ENCODE measurements around the gene STYX. TPM values are rescaled to one million over a fixed set of nuclear protein-coding genes. Genes with fewer than 3 reads are reported as not detected.

STYX gene
- total RNA-seq, 1 experiment from 2014 or later, result 16.3 TPM

DNA sequence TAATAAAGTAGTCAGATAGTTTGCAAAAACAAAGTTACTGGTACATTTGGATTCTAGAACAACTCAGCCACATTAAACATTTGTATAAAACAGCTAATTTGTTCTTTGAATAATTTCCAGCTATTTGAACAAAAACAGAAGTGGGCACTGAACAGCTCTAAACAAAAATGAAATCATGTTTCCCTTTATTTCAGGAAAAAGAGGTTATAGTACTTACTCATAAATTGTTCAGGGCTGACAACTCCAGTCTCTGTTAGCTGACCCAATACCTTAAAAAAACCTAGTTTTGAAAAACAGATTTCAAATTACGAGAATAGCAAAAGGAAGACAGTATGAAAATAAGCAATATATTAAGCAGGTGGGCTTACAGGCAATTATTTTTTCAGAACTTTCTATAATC is 53.2 kb downstream of the STYX start:
- TF ChIP-seq TCF7L2 (IDR thresholded peaks at IDR 0.05; ENCODE audit: borderline replicate concordance, extremely low read depth, insufficient read depth, insufficient read length) (no peak), YY1 (IDR thresholded peaks at IDR 0.05; ENCODE audit: extremely low read depth, insufficient replicate concordance, low read depth, low read length) (no peak), SP1 (IDR thresholded peaks at IDR 0.05; ENCODE audit: low read depth) (no peak)
- Histone ChIP-seq H3K9ac (ENCODE audit: low read length) (no peak overlapping the region), H3K79me2 (ENCODE audit: insufficient read depth, low read length) (peaks cover 54% of the 10 kb centered on the region), H3K9me2 (ENCODE audit: insufficient read depth) (no peaks in the 10 kb centered on the region), H4K20me1 (ENCODE audit: insufficient read depth) (peaks cover 4% of the 10 kb centered on the region; the same call in 1 of the 2 replicates), H3K27ac (ENCODE audit: low read depth, low read length) (no peak overlapping the region), H2AFZ (ENCODE audit: low read depth, low read length, poor library complexity, severe bottlenecking) (no peak overlapping the region), H3K27me3 (ENCODE audit: insufficient read depth, low read length) (no peaks in the 10 kb centered on the region), H3K4me1 (ENCODE audit: control insufficient read depth in 1 of 2, insufficient read depth in 2 of 2, low read length in 2 of 2) (no peaks in the 10 kb centered on the region), H3K4me2 (ENCODE audit: low read length) (no peak overlapping the region), H3K9me3 (ENCODE audit: control insufficient read depth in 1 of 2, insufficient read depth in 1 of 2, low read depth in 1 of 2, low read length in 2 of 2) (no peaks in the 10 kb centered on the region), H3K36me3 (ENCODE audit: control insufficient read depth in 1 of 2, insufficient read depth in 2 of 2, low read length in 2 of 2) (peaks cover 17 to 38% of the 10 kb centered on the region in 2 experiments), H3K4me3 (replicated peaks in 1 of 2; ENCODE audit: low read depth in 1 of 2, low read length in 2 of 2) (no peak overlapping the region)
- ChIA-PET POLR2A (no interaction called here), CTCF (no interaction called here), RAD21 (ENCODE audit: low non-redundant PET in 1 of 2, low total read pairs in 2 of 2, uncharacterized antibody in 2 of 2, unreplicated experiment in 2 of 2) (no interaction called here)
- DNase-seq (ENCODE audit: low read depth, low spot score), result no peak
- no TSS peak for BruUV-seq (replicated peaks)
- ATAC-seq, result no peak
- intact Hi-C loops (cut with micrococcal nuclease), result no loop called here

DNA sequence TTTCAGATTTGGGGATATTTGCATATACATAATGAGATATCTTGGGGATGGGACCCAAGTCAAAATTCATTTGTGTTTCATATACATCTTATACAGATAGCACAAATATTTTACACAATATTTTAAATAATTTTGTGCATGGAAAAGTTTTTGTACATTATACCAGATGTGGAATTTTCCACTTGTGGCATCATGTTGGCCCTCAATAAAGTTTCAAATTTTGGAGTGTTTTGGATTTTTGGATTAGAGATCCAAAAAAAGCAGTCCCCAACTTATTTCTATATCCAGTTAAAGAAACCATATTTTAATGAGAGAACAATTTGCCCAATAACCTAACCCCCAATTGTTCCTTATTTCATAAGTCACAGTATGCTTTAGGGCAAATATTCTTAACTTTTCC is 56.9 kb downstream of the STYX start:
- no peak overlapping the region for H3K9ac ChIP-seq (ENCODE audit: low read length)
- no peaks in the 10 kb centered on the region for H3K27me3 ChIP-seq (ENCODE audit: insufficient read depth, low read length)
- intact Hi-C loops (cut with micrococcal nuclease), result no loop called here
- H3K79me2 ChIP-seq (ENCODE audit: insufficient read depth, low read length), result peaks cover 85% of the 10 kb centered on the region
- H2AFZ ChIP-seq (ENCODE audit: low read depth, low read length, poor library complexity, severe bottlenecking), result no peak overlapping the region
- no TSS peak for BruUV-seq (replicated peaks)
- ChIA-PET CTCF (no interaction called here), RAD21 (ENCODE audit: low non-redundant PET in 1 of 2, low total read pairs in 2 of 2, uncharacterized antibody in 2 of 2, unreplicated experiment in 2 of 2) (interaction anchor here in 1 of 2 experiments (0.7 kb wide), 1 partner anchor 236 kb away, joined by 3 read pairs; no protein-coding TSS in a partner anchor), POLR2A (no interaction called here)
- DNase-seq (ENCODE audit: low read depth, low spot score) (no peak), ATAC-seq (no peak)
- no peaks in the 10 kb centered on the region for H4K20me1 ChIP-seq (ENCODE audit: insufficient read depth)
- H3K36me3 ChIP-seq (ENCODE audit: control insufficient read depth in 1 of 2, insufficient read depth in 2 of 2, low read length in 2 of 2), result peaks cover 9 to 18% of the 10 kb centered on the region in 2 experiments; a peak in 3 of 4 replicates
- no peaks in the 10 kb centered on the region for H3K9me3 ChIP-seq (ENCODE audit: control insufficient read depth in 1 of 2, insufficient read depth in 1 of 2, low read depth in 1 of 2, low read length in 2 of 2)
- peaks cover 7 to 11% of the 10 kb centered on the region in 2 experiments; a peak in 3 of 4 replicates for H3K4me1 ChIP-seq (ENCODE audit: control insufficient read depth in 1 of 2, insufficient read depth in 2 of 2, low read length in 2 of 2)
- no peaks in the 10 kb centered on the region for H3K9me2 ChIP-seq (ENCODE audit: insufficient read depth)
- no peak overlapping the region for H3K27ac ChIP-seq (ENCODE audit: low read depth, low read length)
- H3K4me3 ChIP-seq (replicated peaks in 1 of 2; ENCODE audit: low read depth in 1 of 2, low read length in 2 of 2), result no peak overlapping the region
- H3K4me2 ChIP-seq (ENCODE audit: low read length), result no peak overlapping the region
- no peak for TF ChIP-seq POLR2AphosphoS5 (IDR thresholded peaks at IDR 0.05; ENCODE audit: low read depth, low read length)
- TF ChIP-seq, protein P1, sequence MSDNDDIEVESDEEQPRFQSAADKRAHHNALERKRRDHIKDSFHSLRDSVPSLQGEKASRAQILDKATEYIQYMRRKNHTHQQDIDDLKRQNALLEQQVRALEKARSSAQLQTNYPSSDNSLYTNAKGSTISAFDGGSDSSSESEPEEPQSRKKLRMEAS (IDR thresholded peaks at IDR 0.05), result no peak
- no peak for TF ChIP-seq TCF7L2 (IDR thresholded peaks at IDR 0.05; ENCODE audit: borderline replicate concordance, extremely low read depth, insufficient read depth, insufficient read length)
- TF ChIP-seq, protein P2, sequence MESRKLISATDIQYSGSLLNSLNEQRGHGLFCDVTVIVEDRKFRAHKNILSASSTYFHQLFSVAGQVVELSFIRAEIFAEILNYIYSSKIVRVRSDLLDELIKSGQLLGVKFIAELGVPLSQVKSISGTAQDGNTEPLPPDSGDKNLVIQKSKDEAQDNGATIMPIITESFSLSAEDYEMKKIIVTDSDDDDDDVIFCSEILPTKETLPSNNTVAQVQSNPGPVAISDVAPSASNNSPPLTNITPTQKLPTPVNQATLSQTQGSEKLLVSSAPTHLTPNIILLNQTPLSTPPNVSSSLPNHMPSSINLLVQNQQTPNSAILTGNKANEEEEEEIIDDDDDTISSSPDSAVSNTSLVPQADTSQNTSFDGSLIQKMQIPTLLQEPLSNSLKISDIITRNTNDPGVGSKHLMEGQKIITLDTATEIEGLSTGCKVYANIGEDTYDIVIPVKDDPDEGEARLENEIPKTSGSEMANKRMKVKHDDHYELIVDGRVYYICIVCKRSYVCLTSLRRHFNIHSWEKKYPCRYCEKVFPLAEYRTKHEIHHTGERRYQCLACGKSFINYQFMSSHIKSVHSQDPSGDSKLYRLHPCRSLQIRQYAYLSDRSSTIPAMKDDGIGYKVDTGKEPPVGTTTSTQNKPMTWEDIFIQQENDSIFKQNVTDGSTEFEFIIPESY (IDR thresholded peaks at IDR 0.05; ENCODE audit: extremely low read depth, insufficient replicate concordance, low read length), result no peak
- TF ChIP-seq EZH2phosphoT487 (IDR thresholded peaks at IDR 0.05; ENCODE audit: borderline replicate concordance), result no peak
- no peak for TF ChIP-seq JUND (IDR thresholded peaks at IDR 0.05)
- no peak for TF ChIP-seq CBX3 (IDR thresholded peaks at IDR 0.05; ENCODE audit: low read depth)
- TF ChIP-seq, protein P3, sequence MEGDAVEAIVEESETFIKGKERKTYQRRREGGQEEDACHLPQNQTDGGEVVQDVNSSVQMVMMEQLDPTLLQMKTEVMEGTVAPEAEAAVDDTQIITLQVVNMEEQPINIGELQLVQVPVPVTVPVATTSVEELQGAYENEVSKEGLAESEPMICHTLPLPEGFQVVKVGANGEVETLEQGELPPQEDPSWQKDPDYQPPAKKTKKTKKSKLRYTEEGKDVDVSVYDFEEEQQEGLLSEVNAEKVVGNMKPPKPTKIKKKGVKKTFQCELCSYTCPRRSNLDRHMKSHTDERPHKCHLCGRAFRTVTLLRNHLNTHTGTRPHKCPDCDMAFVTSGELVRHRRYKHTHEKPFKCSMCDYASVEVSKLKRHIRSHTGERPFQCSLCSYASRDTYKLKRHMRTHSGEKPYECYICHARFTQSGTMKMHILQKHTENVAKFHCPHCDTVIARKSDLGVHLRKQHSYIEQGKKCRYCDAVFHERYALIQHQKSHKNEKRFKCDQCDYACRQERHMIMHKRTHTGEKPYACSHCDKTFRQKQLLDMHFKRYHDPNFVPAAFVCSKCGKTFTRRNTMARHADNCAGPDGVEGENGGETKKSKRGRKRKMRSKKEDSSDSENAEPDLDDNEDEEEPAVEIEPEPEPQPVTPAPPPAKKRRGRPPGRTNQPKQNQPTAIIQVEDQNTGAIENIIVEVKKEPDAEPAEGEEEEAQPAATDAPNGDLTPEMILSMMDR (IDR thresholded peaks at IDR 0.05 in 2 of 3, conservative IDR thresholded peaks at IDR 0.05 in 1 of 3; ENCODE audit: borderline replicate concordance in 1 of 3, insufficient read depth in 1 of 3, low read depth in 2 of 3, low read length in 2 of 3), result no peak
- no peak for TF ChIP-seq ELF1 (IDR thresholded peaks at IDR 0.05; ENCODE audit: borderline replicate concordance, low read depth)
